Measurements from ENCODE around the gene TNNC1. TPM values are rescaled to one million over a fixed set of nuclear protein-coding genes. Genes with fewer than 3 reads are reported as not detected.

TNNC1 gene
- total RNA-seq, 4 donors from 2014 or later: 1.2 to 7.1 (median 4.0) TPM; not detected in 1

DNA sequence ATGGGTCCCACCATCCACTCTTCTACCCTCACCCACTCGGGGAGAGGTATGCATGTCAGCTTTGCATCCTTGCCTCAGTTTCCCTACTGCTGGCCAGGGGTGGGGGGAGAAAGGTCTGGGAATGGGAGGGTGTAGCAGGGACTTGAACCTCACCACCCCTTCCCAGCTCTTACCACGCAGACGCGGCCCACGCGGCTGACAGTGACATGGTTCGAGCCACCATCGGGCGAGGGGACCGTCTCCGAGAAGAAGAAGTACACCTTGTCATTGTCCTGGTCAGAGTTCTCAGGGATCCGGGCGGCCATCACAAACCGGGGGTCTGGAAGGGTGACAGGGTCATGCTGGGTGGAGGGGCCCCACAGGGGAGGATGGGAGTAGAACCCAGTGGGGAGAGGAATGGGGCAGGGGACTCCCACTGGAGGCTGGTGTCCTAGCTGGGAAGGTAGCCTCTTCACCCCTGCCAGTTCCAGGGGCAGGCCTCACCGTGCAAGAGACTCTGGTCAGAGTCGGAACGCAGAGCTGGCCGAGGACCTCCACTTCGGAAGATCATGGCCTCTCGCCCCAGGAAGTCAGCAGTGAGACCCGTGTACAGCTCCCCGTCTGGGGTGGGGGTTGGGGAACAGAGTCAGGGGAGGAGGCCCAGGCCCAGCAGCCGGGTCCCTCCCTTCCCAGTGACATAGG is 12.6 kb downstream of the TNNC1 start:
- no peaks in the 10 kb centered on the region for H3K9me3 ChIP-seq
- H3K4me1 ChIP-seq: peaks cover 13 to 21% (median 19%) of the 10 kb centered on the region in 4 donors
- TF ChIP-seq POLR2AphosphoS5 (IDR thresholded peaks at IDR 0.05): no peak
- TF ChIP-seq CTCF (IDR thresholded peaks at IDR 0.05): no peak
- no peak for TF ChIP-seq POLR2A (IDR thresholded peaks at IDR 0.05; ENCODE audit: low read depth)
- no peak for TF ChIP-seq EP300 (IDR thresholded peaks at IDR 0.05)
- H3K4me3 ChIP-seq: no peak overlapping the region
- 92% methylated on average over 17 of the region's 23 CpGs for WGBS
- peaks cover 0 to 19% (median 0%) of the 10 kb centered on the region in 4 donors for H3K36me3 ChIP-seq
- H3K27me3 ChIP-seq: no peaks in the 10 kb centered on the region
- intact Hi-C loops (cut with DNase I): no loop called here
- DNase-seq (ENCODE audit: extremely low spot score): no peak
- H3K27ac ChIP-seq (replicated peaks in 1 of 4): no peak overlapping the region

- intact Hi-C loops (cut with DNase I): no loop called here
- 93% methylated on average over 12 of the region's 14 CpGs for WGBS
- H3K36me3 ChIP-seq: peaks cover 0 to 19% (median 0%) of the 10 kb centered on the region in 4 donors
- no peak overlapping the region for H3K27ac ChIP-seq (replicated peaks in 1 of 4)
- H3K27me3 ChIP-seq: no peaks in the 10 kb centered on the region
- H3K4me3 ChIP-seq: no peak overlapping the region
- DNase-seq (ENCODE audit: extremely low spot score): no peak
- no peaks in the 10 kb centered on the region for H3K9me3 ChIP-seq
- peaks cover 13 to 20% (median 18%) of the 10 kb centered on the region in 4 donors for H3K4me1 ChIP-seq
- TF ChIP-seq POLR2AphosphoS5 (IDR thresholded peaks at IDR 0.05) (no peak), EP300 (IDR thresholded peaks at IDR 0.05) (no peak), CTCF (IDR thresholded peaks at IDR 0.05) (no peak)
Observed at GRCh38 chr3:52440671-52441070, 13.2 kb downstream of the TNNC1 start.

DNA sequence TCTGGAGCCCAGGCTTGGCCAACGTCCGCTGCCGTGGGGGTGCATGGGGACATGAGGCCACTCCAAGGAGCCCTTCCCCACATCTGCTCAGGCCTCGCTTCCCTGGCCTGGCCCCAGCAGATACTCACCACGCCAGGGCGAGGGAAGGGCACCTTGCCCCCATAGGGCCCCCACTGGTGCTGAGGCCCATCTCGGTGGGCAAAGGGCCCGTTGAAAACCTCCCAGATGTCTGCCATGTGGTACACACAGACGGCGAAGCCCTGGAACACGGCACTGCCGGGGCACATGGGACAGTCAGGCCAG is 13.6 kb downstream of the TNNC1 start:
- WGBS: 92% methylated on average over 11 of the region's 12 CpGs
- TF ChIP-seq POLR2AphosphoS5 (IDR thresholded peaks at IDR 0.05): no peak
- no peak for TF ChIP-seq POLR2A (IDR thresholded peaks at IDR 0.05; ENCODE audit: low read depth)
- no peak for TF ChIP-seq CTCF (IDR thresholded peaks at IDR 0.05)
- TF ChIP-seq EP300 (IDR thresholded peaks at IDR 0.05): no peak
- H3K4me1 ChIP-seq: peaks cover 11 to 16% (median 14%) of the 10 kb centered on the region in 4 donors
- no peaks in the 10 kb centered on the region for H3K9me3 ChIP-seq
- H3K36me3 ChIP-seq: peaks cover 0 to 19% (median 0%) of the 10 kb centered on the region in 4 donors
- DNase-seq (ENCODE audit: extremely low spot score): no peak
- intact Hi-C loops (cut with DNase I): no loop called here
- no peak overlapping the region for H3K4me3 ChIP-seq
- no peak overlapping the region for H3K27ac ChIP-seq (replicated peaks in 1 of 4)
- no peaks in the 10 kb centered on the region for H3K27me3 ChIP-seq

- Histone ChIP-seq H3K27ac (replicated peaks in 1 of 4) (no peak overlapping the region), H3K27me3 (no peaks in the 10 kb centered on the region), H3K9me3 (no peaks in the 10 kb centered on the region), H3K4me1 (peaks cover 5 to 11% (median 9%) of the 10 kb centered on the region in 4 donors), H3K4me3 (no peak overlapping the region), H3K36me3 (peaks cover 0 to 19% (median 0%) of the 10 kb centered on the region in 4 donors)
- 84% methylated on average over 15 of the region's 16 CpGs for WGBS
- DNase-seq (ENCODE audit: extremely low spot score): no peak
- TF ChIP-seq EP300 (IDR thresholded peaks at IDR 0.05) (no peak), CTCF (IDR thresholded peaks at IDR 0.05) (no peak), POLR2A (IDR thresholded peaks at IDR 0.05; ENCODE audit: low read depth) (no peak), POLR2AphosphoS5 (IDR thresholded peaks at IDR 0.05) (no peak)
- intact Hi-C loops (cut with DNase I): no loop called here
Observed at GRCh38 chr3:52439426-52440248, 14.2 kb downstream of the TNNC1 start.
